ENCODE measurements around the gene CPE. TPM values are rescaled to one million over a fixed set of nuclear protein-coding genes. Genes with fewer than 3 reads are reported as not detected.

CPE gene
- total RNA-seq, 3 donors from 2014 or later (not counting 1 experiment from before 2014, with no cell fraction given) = not detected

- Histone ChIP-seq H3K36me3 (ENCODE audit: control insufficient read depth, insufficient read depth, low read length) (no peaks in the 10 kb centered on the region), H3K4me1 (ENCODE audit: control insufficient read depth, insufficient read depth, low read length) (peaks cover 8% of the 10 kb centered on the region), H3K4me3 (ENCODE audit: low read length) (no peak overlapping the region), H3K27ac (ENCODE audit: low read length) (no peak overlapping the region), H3K9me3 (ENCODE audit: control insufficient read depth, insufficient read depth, low read length) (no peaks in the 10 kb centered on the region), H3K27me3 (ENCODE audit: control insufficient read depth, insufficient read depth, low read length) (peaks cover 33% of the 10 kb centered on the region)
- Mint-ChIP-seq H3K36me3 (no peaks in the 10 kb centered on the region), H3K4me1 (peaks cover 0 to 8% of the 10 kb centered on the region in 2 donors), H3K27me3 (ENCODE audit: low read depth in 2 of 2) (peaks cover 48 to 67% of the 10 kb centered on the region in 2 donors), H3K4me3 (peak overlapping the region; percentile 62), H3K9me3 (peaks cover 0 to 10% of the 10 kb centered on the region in 2 donors), H3K27ac (no peak overlapping the region)
- no peak for TF ChIP-seq CTCF (IDR thresholded peaks at IDR 0.05)
- ATAC-seq (no peak), DNase-seq (no peak)
- 86% methylated on average over 1 of the region's 1 CpG for WGBS (ENCODE audit: insufficient coverage)
- intact Hi-C loops (cut with micrococcal nuclease) = no loop called here
These were observed 437 bp upstream of the CPE start for GRCh38 chr4:165378398-165378744.

- no peak for DNase-seq
These were observed 863 bp downstream of the CPE start for GRCh38 chr4:165379678-165380064.

GRCh38 chr4:165380805-165381204 is 2.0 kb downstream of the CPE start:
- Mint-ChIP-seq H3K4me3 (no peak overlapping the region), H3K27ac (no peak overlapping the region), H3K9me3 (no peaks in the 10 kb centered on the region), H3K27me3 (ENCODE audit: low read depth in 2 of 2) (peaks cover 37 to 49% of the 10 kb centered on the region in 2 donors), H3K36me3 (no peaks in the 10 kb centered on the region), H3K4me1 (peaks cover 0 to 8% of the 10 kb centered on the region in 2 donors)
- intact Hi-C loops (cut with micrococcal nuclease) = no loop called here
- Histone ChIP-seq H3K4me3 (ENCODE audit: low read length) (no peak overlapping the region), H3K4me1 (ENCODE audit: control insufficient read depth, insufficient read depth, low read length) (peaks cover 8% of the 10 kb centered on the region), H3K9me3 (ENCODE audit: control insufficient read depth, insufficient read depth, low read length) (no peaks in the 10 kb centered on the region), H3K27ac (ENCODE audit: low read length) (no peak overlapping the region), H3K27me3 (ENCODE audit: control insufficient read depth, insufficient read depth, low read length) (peaks cover 27% of the 10 kb centered on the region), H3K36me3 (ENCODE audit: control insufficient read depth, insufficient read depth, low read length) (no peaks in the 10 kb centered on the region)
- ATAC-seq (no peak), DNase-seq (no peak)
- WGBS (ENCODE audit: insufficient coverage) = 93% methylated on average over 1 of the region's 1 CpG
- no peak for TF ChIP-seq CTCF (IDR thresholded peaks at IDR 0.05)

More at GRCh38 chr4:165379678-165380064, 863 bp downstream of the CPE start:
- no peak overlapping the region for H3K4me3 Mint-ChIP-seq
- Histone ChIP-seq H3K9me3 (ENCODE audit: control insufficient read depth, insufficient read depth, low read length) (no peaks in the 10 kb centered on the region), H3K4me1 (ENCODE audit: control insufficient read depth, insufficient read depth, low read length) (peaks cover 8% of the 10 kb centered on the region), H3K27me3 (ENCODE audit: control insufficient read depth, insufficient read depth, low read length) (peaks cover 32% of the 10 kb centered on the region), H3K4me3 (ENCODE audit: low read length) (no peak overlapping the region), H3K27ac (ENCODE audit: low read length) (no peak overlapping the region), H3K36me3 (ENCODE audit: control insufficient read depth, insufficient read depth, low read length) (no peaks in the 10 kb centered on the region)
- 94% methylated on average over 8 of the region's 11 CpGs for WGBS (ENCODE audit: insufficient coverage)
- H3K36me3 Mint-ChIP-seq = no peaks in the 10 kb centered on the region
- ATAC-seq = no peak
- TF ChIP-seq CTCF (IDR thresholded peaks at IDR 0.05) = no peak
- peaks cover 39 to 54% of the 10 kb centered on the region in 2 donors for H3K27me3 Mint-ChIP-seq (ENCODE audit: low read depth in 2 of 2)
- H3K4me1 Mint-ChIP-seq = peaks cover 0 to 8% of the 10 kb centered on the region in 2 donors
- intact Hi-C loops (cut with micrococcal nuclease) = no loop called here
- H3K9me3 Mint-ChIP-seq = no peaks in the 10 kb centered on the region
- no peak overlapping the region for H3K27ac Mint-ChIP-seq

GRCh38 chr4:165381821-165382373 is 3.1 kb downstream of the CPE start:
- no peak overlapping the region for H3K4me3 Mint-ChIP-seq
- peaks cover 23% of the 10 kb centered on the region for H3K27me3 ChIP-seq (ENCODE audit: control insufficient read depth, insufficient read depth, low read length)
- H3K36me3 Mint-ChIP-seq = no peaks in the 10 kb centered on the region
- H3K4me1 ChIP-seq (ENCODE audit: control insufficient read depth, insufficient read depth, low read length) = peaks cover 8% of the 10 kb centered on the region
- no peaks in the 10 kb centered on the region for H3K9me3 Mint-ChIP-seq
- 80% methylated on average over 3 of the region's 3 CpGs for WGBS (ENCODE audit: insufficient coverage)
- ATAC-seq (no peak), DNase-seq (no peak)
- no peak overlapping the region for H3K27ac Mint-ChIP-seq
- H3K27ac ChIP-seq (ENCODE audit: low read length) = no peak overlapping the region
- H3K9me3 ChIP-seq (ENCODE audit: control insufficient read depth, insufficient read depth, low read length) = no peaks in the 10 kb centered on the region
- H3K27me3 Mint-ChIP-seq (ENCODE audit: low read depth in 2 of 2) = peaks cover 36 to 49% of the 10 kb centered on the region in 2 donors
- no peak for TF ChIP-seq CTCF (IDR thresholded peaks at IDR 0.05)
- H3K4me3 ChIP-seq (ENCODE audit: low read length) = no peak overlapping the region
- intact Hi-C loops (cut with micrococcal nuclease) = no loop called here
- peaks cover 0 to 8% of the 10 kb centered on the region in 2 donors for H3K4me1 Mint-ChIP-seq
- H3K36me3 ChIP-seq (ENCODE audit: control insufficient read depth, insufficient read depth, low read length) = no peaks in the 10 kb centered on the region

All from natural killer cell (primary cell).